ENCODE results near the gene PLEKHA1. TPM values are rescaled to one million over a fixed set of nuclear protein-coding genes. Genes with fewer than 3 reads are reported as not detected.
A peak's percentile ranks its signal among the peaks of the same experiment; 100 is the strongest.

PLEKHA1 gene
- total and polyA plus RNA-seq, 2 of the 13 experiments (the other 11 are each of a cell fraction or from before 2014, with no cell fraction given): 32.2 to 53.3 TPM

DNA sequence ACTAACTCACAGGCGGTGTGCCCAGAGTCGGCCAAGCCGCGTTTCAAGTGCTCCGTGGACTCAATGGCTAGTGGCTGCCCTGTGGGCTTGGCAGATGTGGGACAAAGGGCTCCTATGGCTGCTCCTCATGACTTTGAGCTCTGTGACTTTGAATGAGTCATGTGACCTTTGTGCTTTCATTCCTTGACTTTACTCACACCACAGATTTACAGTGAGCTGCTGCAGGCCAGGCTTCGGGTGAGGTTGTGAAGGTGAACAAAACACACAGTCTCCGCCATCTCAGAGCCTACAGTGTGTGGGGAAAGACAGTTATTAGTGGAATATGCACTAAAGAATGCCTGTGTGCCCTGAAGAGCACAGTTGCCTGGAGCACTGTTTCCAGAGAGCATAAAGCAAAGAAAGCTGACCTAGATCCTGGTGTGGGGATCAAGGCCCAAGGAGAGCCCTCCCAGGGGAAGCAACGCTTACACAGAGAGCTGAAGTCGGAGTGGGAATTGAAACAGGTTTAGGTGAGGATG lies 29.7 kb upstream of the PLEKHA1 start (continued):
- TF ChIP-seq, protein P1, sequence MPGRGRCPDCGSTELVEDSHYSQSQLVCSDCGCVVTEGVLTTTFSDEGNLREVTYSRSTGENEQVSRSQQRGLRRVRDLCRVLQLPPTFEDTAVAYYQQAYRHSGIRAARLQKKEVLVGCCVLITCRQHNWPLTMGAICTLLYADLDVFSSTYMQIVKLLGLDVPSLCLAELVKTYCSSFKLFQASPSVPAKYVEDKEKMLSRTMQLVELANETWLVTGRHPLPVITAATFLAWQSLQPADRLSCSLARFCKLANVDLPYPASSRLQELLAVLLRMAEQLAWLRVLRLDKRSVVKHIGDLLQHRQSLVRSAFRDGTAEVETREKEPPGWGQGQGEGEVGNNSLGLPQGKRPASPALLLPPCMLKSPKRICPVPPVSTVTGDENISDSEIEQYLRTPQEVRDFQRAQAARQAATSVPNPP (CRISPR knock-in tag; IDR thresholded peaks at IDR 0.05): no peak
- no peak for TF ChIP-seq SMAD1 (CRISPR knock-in tag; IDR thresholded peaks at IDR 0.05; ENCODE audit: borderline replicate concordance, low read depth)
- no peak for TF ChIP-seq ZNF619 (CRISPR knock-in tag; IDR thresholded peaks at IDR 0.05)
- TF ChIP-seq, protein P2, sequence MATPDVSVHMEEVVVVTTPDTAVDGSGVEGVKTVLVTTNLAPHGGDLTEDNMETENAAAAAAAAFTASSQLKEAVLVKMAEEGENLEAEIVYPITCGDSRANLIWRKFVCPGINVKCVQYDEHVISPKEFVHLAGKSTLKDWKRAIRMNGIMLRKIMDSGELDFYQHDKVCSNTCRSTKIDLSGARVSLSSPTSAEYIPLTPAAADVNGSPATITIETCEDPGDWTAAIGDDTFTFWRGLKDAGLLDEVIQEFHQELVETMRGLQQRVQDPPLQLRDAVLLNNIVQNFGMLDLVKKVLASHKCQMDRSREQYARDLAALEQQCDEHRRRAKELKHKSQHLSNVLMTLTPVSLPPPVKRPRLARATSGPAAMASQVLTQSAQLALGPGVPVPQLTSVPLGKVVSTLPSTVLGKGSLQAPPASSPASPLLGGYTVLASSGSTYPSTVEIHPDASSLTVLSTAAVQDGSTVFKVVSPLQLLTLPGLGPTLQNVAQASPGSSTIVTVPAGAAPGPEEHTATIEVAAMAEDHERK (CRISPR knock-in tag; IDR thresholded peaks at IDR 0.05; ENCODE audit: low read depth): no peak
- TF ChIP-seq, protein P3, sequence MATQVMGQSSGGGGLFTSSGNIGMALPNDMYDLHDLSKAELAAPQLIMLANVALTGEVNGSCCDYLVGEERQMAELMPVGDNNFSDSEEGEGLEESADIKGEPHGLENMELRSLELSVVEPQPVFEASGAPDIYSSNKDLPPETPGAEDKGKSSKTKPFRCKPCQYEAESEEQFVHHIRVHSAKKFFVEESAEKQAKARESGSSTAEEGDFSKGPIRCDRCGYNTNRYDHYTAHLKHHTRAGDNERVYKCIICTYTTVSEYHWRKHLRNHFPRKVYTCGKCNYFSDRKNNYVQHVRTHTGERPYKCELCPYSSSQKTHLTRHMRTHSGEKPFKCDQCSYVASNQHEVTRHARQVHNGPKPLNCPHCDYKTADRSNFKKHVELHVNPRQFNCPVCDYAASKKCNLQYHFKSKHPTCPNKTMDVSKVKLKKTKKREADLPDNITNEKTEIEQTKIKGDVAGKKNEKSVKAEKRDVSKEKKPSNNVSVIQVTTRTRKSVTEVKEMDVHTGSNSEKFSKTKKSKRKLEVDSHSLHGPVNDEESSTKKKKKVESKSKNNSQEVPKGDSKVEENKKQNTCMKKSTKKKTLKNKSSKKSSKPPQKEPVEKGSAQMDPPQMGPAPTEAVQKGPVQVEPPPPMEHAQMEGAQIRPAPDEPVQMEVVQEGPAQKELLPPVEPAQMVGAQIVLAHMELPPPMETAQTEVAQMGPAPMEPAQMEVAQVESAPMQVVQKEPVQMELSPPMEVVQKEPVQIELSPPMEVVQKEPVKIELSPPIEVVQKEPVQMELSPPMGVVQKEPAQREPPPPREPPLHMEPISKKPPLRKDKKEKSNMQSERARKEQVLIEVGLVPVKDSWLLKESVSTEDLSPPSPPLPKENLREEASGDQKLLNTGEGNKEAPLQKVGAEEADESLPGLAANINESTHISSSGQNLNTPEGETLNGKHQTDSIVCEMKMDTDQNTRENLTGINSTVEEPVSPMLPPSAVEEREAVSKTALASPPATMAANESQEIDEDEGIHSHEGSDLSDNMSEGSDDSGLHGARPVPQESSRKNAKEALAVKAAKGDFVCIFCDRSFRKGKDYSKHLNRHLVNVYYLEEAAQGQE (IDR thresholded peaks at IDR 0.05; ENCODE audit: borderline replicate concordance in 1 of 2, low read depth in 1 of 2, low read length in 2 of 2): no peak
- TF ChIP-seq NCOA1 (CRISPR knock-in tag; IDR thresholded peaks at IDR 0.05): no peak
- peak; percentile 68; the same call in 1 of the 2 replicates for TF ChIP-seq ZBTB20 (CRISPR knock-in tag; IDR thresholded peaks at IDR 0.05; ENCODE audit: borderline replicate concordance, low read depth)
